SK-N-SH (cell line): ENCODE data around the gene RCOR1. TPM values are rescaled to one million over a fixed set of nuclear protein-coding genes. Genes with fewer than 3 reads are reported as not detected.
A peak's percentile ranks its signal among the peaks of the same experiment; 100 is the strongest.

Experiments
- CTCF ChIA-PET: fragments of 300-600, 350-600 bp; formaldehyde crosslinking; extraction: SDS; loops from one replicate; lab custom pipeline; 2021; lab: Yijun Ruan, JAX
- POLR2A ChIA-PET: fragments of 350-600 bp; sonication (Branson Sonifier 250); formaldehyde crosslinking; extraction: SDS; loops from one replicate; lab custom pipeline; 2020; ENCODE audit warnings: antibody characterized with exemption, inconsistent platforms; lab: Yijun Ruan, JAX
- DNase-seq: peaks from one replicate; pipeline ENCODE4 v3.0.0; 2012
- H2AFZ ChIP-seq: fragments of 200-600 bp; sonication (generic); 2 replicates; pipeline ENCODE4 v1.8.1; 2016; ENCODE audit warnings: antibody characterized with exemption, mild to moderate bottlenecking, low read depth
- H3F3A ChIP-seq: fragments of 200-600 bp; sonication (generic); replicated peaks from 2 replicates; pipeline ENCODE3; 2016; ENCODE audit warnings: antibody characterized with exemption, mild to moderate bottlenecking; ENCODE audit not compliant: insufficient read depth
- H3K27ac ChIP-seq, 2 experiments: fragments of 200-500 bp in 1 of 2; fragments of 200-600 bp in 1 of 2; sonication (Bioruptor generic) in 1 of 2; sonication (generic), shearing (Covaris generic) in 1 of 2; 2 replicates each; pipeline versions ENCODE4 v1.5.1 to v1.6.1; 2014 to 2016; ENCODE audit warnings: low read depth in 2 of 2, inconsistent platforms in 1 of 2, low read length in 1 of 2, mild to moderate bottlenecking in 1 of 2, mixed read lengths in 1 of 2
- H3K27me3 ChIP-seq: fragments of 200-600 bp; sonication (generic), shearing (Covaris generic); 2 replicates; pipeline ENCODE4 v1.6.1; 2016; ENCODE audit warnings: mixed run types; ENCODE audit not compliant: insufficient read depth
- H3K36me3 ChIP-seq, 2 experiments: fragments of 200-500 bp in 1 of 2; fragments of 200-600 bp in 1 of 2; sonication (Bioruptor generic) in 1 of 2; sonication (generic) in 1 of 2; replicated peaks in 1 of 2; 2 replicates each; pipeline versions ENCODE3 to v1.5.1; 2014 to 2016; ENCODE audit warnings: low read length in 1 of 2, mild to moderate bottlenecking in 1 of 2; ENCODE audit not compliant: insufficient read depth in 2 of 2, control insufficient read depth in 1 of 2
- H3K4me1 ChIP-seq, 2 experiments: fragments of 200-500 bp in 1 of 2; fragments of 200-600 bp in 1 of 2; sonication (Bioruptor generic) in 1 of 2; sonication (generic), shearing (Covaris generic) in 1 of 2; 2 replicates each; pipeline versions ENCODE4 v1.5.1 to v1.6.1; 2014 to 2016; ENCODE audit warnings: low read depth in 1 of 2, low read length in 1 of 2, mixed run types in 1 of 2; ENCODE audit not compliant: insufficient read depth in 2 of 2, control insufficient read depth in 1 of 2
- H3K4me2 ChIP-seq: fragments of 200-600 bp; sonication (generic), shearing (Covaris generic); 2 replicates; pipeline ENCODE4 v1.6.1; 2017; ENCODE audit warnings: mixed run types
- H3K4me3 ChIP-seq, 2 experiments: fragments of 200-500 bp in 1 of 2; fragments of 200-600 bp in 1 of 2; sonication (Bioruptor generic) in 1 of 2; sonication (generic), shearing (Covaris generic) in 1 of 2; 2 replicates each; pipeline versions ENCODE4 v1.5.1 to v1.8.1; 2014 to 2016; ENCODE audit warnings: low read depth in 2 of 2, inconsistent platforms in 1 of 2, low read length in 1 of 2, mild to moderate bottlenecking in 1 of 2, mixed read lengths in 1 of 2, moderate library complexity in 1 of 2
- H3K79me2 ChIP-seq: fragments of 200-600 bp; sonication (generic); 2 replicates; pipeline ENCODE4 v1.8.1; 2017; ENCODE audit warnings: mild to moderate bottlenecking; ENCODE audit not compliant: insufficient read depth
- H3K9ac ChIP-seq: fragments of 200-600 bp; sonication (generic); 2 replicates; pipeline ENCODE4 v1.6.1; 2017; ENCODE audit warnings: mixed run types
- H3K9me2 ChIP-seq: fragments of 200-600 bp; sonication (generic); 2 replicates; pipeline ENCODE4 v1.6.1; 2017; ENCODE audit warnings: mixed run types
- H3K9me3 ChIP-seq: fragments of 200-600 bp; sonication (generic); 2 replicates; pipeline ENCODE4 v1.6.1; 2017; ENCODE audit warnings: mixed run types, mild to moderate bottlenecking, moderate library complexity
- H4K20me1 ChIP-seq: fragments of 200-600 bp; sonication (generic); 2 replicates; pipeline ENCODE4 v1.6.1; 2017; ENCODE audit warnings: mild to moderate bottlenecking, mixed run types; ENCODE audit not compliant: insufficient read depth
- ELF1 ChIP-seq: IDR thresholded peaks from 2 replicates; pipeline ENCODE4 v1.4.0; 2012
- FOXJ3 ChIP-seq: sonication (generic); formaldehyde crosslinking; IDR thresholded peaks from 2 replicates; pipeline ENCODE4 v1.5.1; 2020; ENCODE audit warnings: mild to moderate bottlenecking, missing genetic modification reagents
- FOXM1 ChIP-seq: IDR thresholded peaks from 2 replicates; pipeline ENCODE4 v1.4.0; 2012; ENCODE audit warnings: low read depth, mild to moderate bottlenecking
- GATA2 ChIP-seq: sonication (generic); formaldehyde crosslinking; IDR thresholded peaks from 2 replicates; pipeline ENCODE4 v1.5.0; 2020; ENCODE audit warnings: mild to moderate bottlenecking, missing genetic modification reagents
- MEF2A ChIP-seq: IDR thresholded peaks from 2 replicates; pipeline ENCODE4 v1.4.0; 2012; ENCODE audit warnings: low read depth, borderline replicate concordance
- NRF1 ChIP-seq: IDR thresholded peaks from 2 replicates; pipeline ENCODE4 v1.6.1; 2012; ENCODE audit warnings: low read depth, mild to moderate bottlenecking, low read length
- RAD21 ChIP-seq: IDR thresholded peaks from 2 replicates; pipeline ENCODE4 v1.6.1; 2012; ENCODE audit warnings: mild to moderate bottlenecking, low read length
- ZBTB33 ChIP-seq: IDR thresholded peaks from 2 replicates; pipeline ENCODE4 v1.4.0; 2012; ENCODE audit warnings: low read depth, borderline replicate concordance
- WGBS: methylation state at CpG from one replicate; pipeline ENCODE4 v1.1.6; 2017; ENCODE audit warnings: low lambda C conversion rate; 5-methylcytosine and 5-hydroxymethylcytosine counted together
- polyA plus RNA-seq, 3 experiments: library from polyadenylated mRNA; depleted of rRNA; stranded (reverse); fragments of >200 nt; gene quantifications; 2 replicates each; pipeline ENCODE4 v1.2.3, GENCODE V29; 2012
- TF ChIP-seq, protein P1 (sequence below): IDR thresholded peaks from 2 replicates; pipeline ENCODE4 v1.6.1; 2012; ENCODE audit warnings: mild to moderate bottlenecking, low read depth, low read length, moderate library complexity

The RCOR1 gene
- polyA plus RNA-seq, 1 of the 3 experiments (the other 2 are of a cell fraction) = 8.5 TPM

GRCh38 chr14:102586420-102587104 is 5.9 kb upstream of the RCOR1 start:
- Histone ChIP-seq H3K36me3 (no peaks in the 10 kb centered on the region), H4K20me1 (no peaks in the 10 kb centered on the region), H3K9me2 (no peaks in the 10 kb centered on the region), H3K9ac (no peak overlapping the region), H3K4me2 (no peak overlapping the region), H3K79me2 (peaks cover 10% of the 10 kb centered on the region), H3K9me3 (no peaks in the 10 kb centered on the region), H3F3A (no peaks in the 10 kb centered on the region), H3K4me3 (no peak overlapping the region), H3K27me3 (no peaks in the 10 kb centered on the region), H3K4me1 (peaks cover 6 to 7% of the 10 kb centered on the region in 2 experiments), H2AFZ (no peak overlapping the region), H3K27ac (no peak overlapping the region)
- TF ChIP-seq, protein P1, sequence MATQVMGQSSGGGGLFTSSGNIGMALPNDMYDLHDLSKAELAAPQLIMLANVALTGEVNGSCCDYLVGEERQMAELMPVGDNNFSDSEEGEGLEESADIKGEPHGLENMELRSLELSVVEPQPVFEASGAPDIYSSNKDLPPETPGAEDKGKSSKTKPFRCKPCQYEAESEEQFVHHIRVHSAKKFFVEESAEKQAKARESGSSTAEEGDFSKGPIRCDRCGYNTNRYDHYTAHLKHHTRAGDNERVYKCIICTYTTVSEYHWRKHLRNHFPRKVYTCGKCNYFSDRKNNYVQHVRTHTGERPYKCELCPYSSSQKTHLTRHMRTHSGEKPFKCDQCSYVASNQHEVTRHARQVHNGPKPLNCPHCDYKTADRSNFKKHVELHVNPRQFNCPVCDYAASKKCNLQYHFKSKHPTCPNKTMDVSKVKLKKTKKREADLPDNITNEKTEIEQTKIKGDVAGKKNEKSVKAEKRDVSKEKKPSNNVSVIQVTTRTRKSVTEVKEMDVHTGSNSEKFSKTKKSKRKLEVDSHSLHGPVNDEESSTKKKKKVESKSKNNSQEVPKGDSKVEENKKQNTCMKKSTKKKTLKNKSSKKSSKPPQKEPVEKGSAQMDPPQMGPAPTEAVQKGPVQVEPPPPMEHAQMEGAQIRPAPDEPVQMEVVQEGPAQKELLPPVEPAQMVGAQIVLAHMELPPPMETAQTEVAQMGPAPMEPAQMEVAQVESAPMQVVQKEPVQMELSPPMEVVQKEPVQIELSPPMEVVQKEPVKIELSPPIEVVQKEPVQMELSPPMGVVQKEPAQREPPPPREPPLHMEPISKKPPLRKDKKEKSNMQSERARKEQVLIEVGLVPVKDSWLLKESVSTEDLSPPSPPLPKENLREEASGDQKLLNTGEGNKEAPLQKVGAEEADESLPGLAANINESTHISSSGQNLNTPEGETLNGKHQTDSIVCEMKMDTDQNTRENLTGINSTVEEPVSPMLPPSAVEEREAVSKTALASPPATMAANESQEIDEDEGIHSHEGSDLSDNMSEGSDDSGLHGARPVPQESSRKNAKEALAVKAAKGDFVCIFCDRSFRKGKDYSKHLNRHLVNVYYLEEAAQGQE = no peak
- TF ChIP-seq NRF1 (no peak), RAD21 (no peak)
- 94% methylated on average over 5 of the region's 5 CpGs for WGBS
- ChIA-PET CTCF (interaction anchor here (0.6 to 1.2 kb wide), 2 partner anchors 8 to 147 kb away, joined by 3 to 4 read pairs; no protein-coding TSS in a partner anchor), POLR2A (no interaction called here)
- no peak for DNase-seq

GRCh38 chr14:102588821-102589220 is 3.6 kb upstream of the RCOR1 start:
- DNase-seq = no peak
- H3K4me3 ChIP-seq = no peak overlapping the region
- 80% methylated on average over 3 of the region's 3 CpGs for WGBS
- TF ChIP-seq ZBTB33 = no peak
- no peak for TF ChIP-seq FOXJ3 (CRISPR knock-in tag)
- no peak for TF ChIP-seq GATA2 (CRISPR knock-in tag)
- no peak for TF ChIP-seq FOXM1
- no peak for TF ChIP-seq MEF2A
- no peak for TF ChIP-seq ELF1
- no peaks in the 10 kb centered on the region for H3K9me2 ChIP-seq
- no peaks in the 10 kb centered on the region for H3K9me3 ChIP-seq
- H3K9ac ChIP-seq = 0 out of 2 replicates have a peak overlapping the region, but pooled peaks have one; percentile 18
- peaks cover 6 to 7% of the 10 kb centered on the region in 2 experiments for H3K4me1 ChIP-seq
- H3F3A ChIP-seq = no peaks in the 10 kb centered on the region
- H2AFZ ChIP-seq = no peak overlapping the region
- H4K20me1 ChIP-seq = peaks cover 5% of the 10 kb centered on the region
- H3K27ac ChIP-seq = no peak overlapping the region
- H3K27me3 ChIP-seq = no peaks in the 10 kb centered on the region
- ChIA-PET POLR2A (no interaction called here), CTCF (interaction anchor here (1.1 kb wide), 1 partner anchor 73 kb away, joined by 3 read pairs; no protein-coding TSS in a partner anchor)
- H3K36me3 ChIP-seq = no peaks in the 10 kb centered on the region
- H3K79me2 ChIP-seq = peaks cover 20% of the 10 kb centered on the region
- no peak overlapping the region for H3K4me2 ChIP-seq
